GM23338 (cell line): Measurements from ENCODE around the gene SAMD11. TPM values are rescaled to one million over a fixed set of nuclear protein-coding genes. Genes with fewer than 3 reads are reported as not detected.

Experiments used
- ATAC-seq: fragments of 200-7000 bp; cut with Tn5 transposase; 3 replicates; pipeline ENCODE4 v1.9.1; 2020
- DNase-seq: peaks from one replicate; pipeline ENCODE4 v3.0.0-alpha.2; 2015; ENCODE audit warnings: low spot score
- H2AFZ ChIP-seq: fragments of 200-600 bp; sonication (generic); 2 replicates; pipeline ENCODE4 v1.8.0; 2016; ENCODE audit warnings: antibody characterized with exemption, mild to moderate bottlenecking, moderate library complexity
- H3F3A ChIP-seq: fragments of 200-600 bp; sonication (generic); replicated peaks from 2 replicates; pipeline ENCODE4 v1.8.0; 2017; ENCODE audit warnings: antibody characterized with exemption, mixed run types, low read depth
- H3K27ac ChIP-seq: fragments of 200-600 bp; sonication (generic); 2 replicates; pipeline ENCODE4 v1.6.1; 2016; ENCODE audit warnings: low read depth
- H3K27me3 ChIP-seq: fragments of 200-600 bp; sonication (generic); 2 replicates; pipeline ENCODE4 v1.8.0; 2016; ENCODE audit warnings: mild to moderate bottlenecking, mixed run types, moderate library complexity; ENCODE audit not compliant: insufficient read depth
- H3K36me3 ChIP-seq: fragments of 200-600 bp; sonication (generic); 2 replicates; pipeline ENCODE4 v1.8.0; 2016; ENCODE audit warnings: mild to moderate bottlenecking; ENCODE audit not compliant: insufficient read depth
- H3K4me1 ChIP-seq: fragments of 200-600 bp; sonication (generic); 2 replicates; pipeline ENCODE4 v1.8.0; 2016; ENCODE audit warnings: mild to moderate bottlenecking, moderate library complexity; ENCODE audit not compliant: insufficient read depth
- H3K4me2 ChIP-seq: fragments of 200-600 bp; sonication (generic); 2 replicates; pipeline ENCODE4 v1.7.1; 2017; ENCODE audit warnings: mixed run types
- H3K4me3 ChIP-seq: fragments of 200-600 bp; sonication (generic); 2 replicates; pipeline ENCODE4 v1.6.1; 2016; ENCODE audit warnings: mixed run types
- H3K79me2 ChIP-seq: fragments of 200-600 bp; sonication (generic); replicated peaks from 2 replicates; pipeline ENCODE4 v1.8.0; 2017; ENCODE audit warnings: mild to moderate bottlenecking; ENCODE audit not compliant: insufficient read depth
- H3K9me2 ChIP-seq: fragments of 200-600 bp; sonication (generic); 2 replicates; pipeline ENCODE4 v1.8.0; 2017; ENCODE audit not compliant: insufficient read depth
- H4K20me1 ChIP-seq: fragments of 200-600 bp; sonication (generic); replicated peaks from 2 replicates; pipeline ENCODE4 v1.8.0; 2017; ENCODE audit warnings: mild to moderate bottlenecking; ENCODE audit not compliant: insufficient read depth
- H3K27ac Mint-ChIP-seq: 2 replicates; pipeline ENCODE4 v1.8.0; 2020; ENCODE audit warnings: inconsistent platforms, mild to moderate bottlenecking, moderate library complexity, mixed read lengths
- H3K27me3 Mint-ChIP-seq: 3 replicates; pipeline ENCODE4 v1.8.0; 2022; ENCODE audit warnings: low read depth, mild to moderate bottlenecking, moderate library complexity, mixed read lengths, inconsistent platforms; ENCODE audit not compliant: insufficient read depth, poor library complexity
- H3K36me3 Mint-ChIP-seq: 3 replicates; pipeline ENCODE4 v1.8.0; 2021; ENCODE audit warnings: low read depth, mild to moderate bottlenecking, inconsistent platforms, moderate library complexity, mixed read lengths
- H3K4me1 Mint-ChIP-seq: 3 replicates; pipeline ENCODE4 v1.8.0; 2020; ENCODE audit warnings: mild to moderate bottlenecking, inconsistent platforms, mixed read lengths
- H3K4me3 Mint-ChIP-seq: 3 replicates; pipeline ENCODE4 v1.8.0; 2021; ENCODE audit warnings: moderate library complexity, mild to moderate bottlenecking, inconsistent platforms, mixed read lengths
- H3K9me3 Mint-ChIP-seq: 3 replicates; pipeline ENCODE4 v1.8.0; 2020; ENCODE audit warnings: moderate library complexity, mild to moderate bottlenecking, inconsistent platforms, mixed read lengths
- CREB1 ChIP-seq: fragments of 250-450 bp; sonication (Bioruptor Pico); IDR thresholded peaks from 2 replicates; pipeline ENCODE4 v1.5.0; 2020; ENCODE audit warnings: low read depth, mild to moderate bottlenecking, moderate library complexity
- EZH2 ChIP-seq: fragments of 200-600 bp; sonication (generic); IDR thresholded peaks from one replicate; pipeline ENCODE4 v1.8.0; 2017; ENCODE audit warnings: antibody characterized with exemption, mild to moderate bottlenecking, low read depth; ENCODE audit not compliant: unreplicated experiment
- EZH2phosphoT487 ChIP-seq: fragments of 200-600 bp; sonication (generic); IDR thresholded peaks from one replicate; pipeline ENCODE4 v1.8.1; 2018; ENCODE audit warnings: antibody characterized with exemption; ENCODE audit not compliant: unreplicated experiment
- NANOG ChIP-seq: IDR thresholded peaks from 2 replicates; pipeline ENCODE4 v1.6.1; 2016; ENCODE audit warnings: antibody characterized with exemption, borderline replicate concordance
- STAT1 ChIP-seq: IDR thresholded peaks from one replicate; pipeline ENCODE4 v1.6.1; 2016; ENCODE audit warnings: antibody characterized with exemption; ENCODE audit not compliant: unreplicated experiment
- ZNF114 ChIP-seq: fragments of 250-450 bp; sonication (Bioruptor Pico); IDR thresholded peaks from 2 replicates; pipeline ENCODE4 v1.5.0; 2020; ENCODE audit warnings: mild to moderate bottlenecking, moderate library complexity
- polyA plus RNA-seq: library from polyadenylated mRNA; unstranded; fragments of >200 nt; fragmentation: Nextera tagmentation; extraction: Ambion mirVana; gene quantifications from 2 replicates; pipeline ENCODE4 v1.2.1, GENCODE V29; 2016
- total RNA-seq: library from RNA; depleted of rRNA; stranded (reverse); fragments of >200 nt; shearing (Covaris generic); gene quantifications from 2 replicates; pipeline ENCODE4 v1.2.3, GENCODE V29; 2014
- TF ChIP-seq, protein P1 (sequence below), 2 experiments: fragments of 200-600 bp in 1 of 2; sonication (generic) in 1 of 2; conservative IDR thresholded peaks; 2 replicates each; pipeline versions ENCODE4 v1.5.1 to v1.6.1; 2016 to 2017; ENCODE audit warnings: antibody characterized with exemption in 2 of 2, low read depth in 2 of 2, mild to moderate bottlenecking in 2 of 2, moderate library complexity in 1 of 2
- TF ChIP-seq, protein P2 (sequence below): IDR thresholded peaks from one replicate; pipeline ENCODE4 v1.6.1; 2018; ENCODE audit warnings: antibody characterized with exemption; ENCODE audit not compliant: unreplicated experiment
- TF ChIP-seq, protein P3 (sequence below): IDR thresholded peaks from 2 replicates; pipeline ENCODE4 v1.6.1; 2016; ENCODE audit warnings: antibody characterized with exemption

The SAMD11 gene
- total and polyA plus RNA-seq, 2 experiments from 2014 or later = 0.14 to 0.40 TPM

DNA sequence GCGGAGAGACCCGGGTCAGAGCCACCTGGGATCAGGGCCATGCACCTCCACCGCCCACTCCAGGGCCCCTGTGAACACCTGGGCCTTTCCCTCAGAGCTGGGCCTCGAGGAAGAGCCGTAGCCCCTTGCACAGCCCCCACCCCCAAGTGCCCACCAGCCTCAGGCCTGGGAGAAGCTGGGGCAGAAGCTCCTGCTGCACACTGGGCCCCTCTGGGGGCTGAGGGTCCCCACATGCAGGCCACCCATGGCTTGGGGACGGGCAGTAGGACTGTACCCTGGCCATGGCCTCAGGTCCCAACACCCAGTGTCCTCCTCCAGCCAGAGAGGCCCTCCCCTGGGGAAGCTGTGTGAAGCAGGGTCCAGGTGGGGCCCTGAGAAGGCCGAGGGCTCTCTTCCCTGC, 28.9 kb downstream of the SAMD11 start (continued):
- TF ChIP-seq, protein P1, sequence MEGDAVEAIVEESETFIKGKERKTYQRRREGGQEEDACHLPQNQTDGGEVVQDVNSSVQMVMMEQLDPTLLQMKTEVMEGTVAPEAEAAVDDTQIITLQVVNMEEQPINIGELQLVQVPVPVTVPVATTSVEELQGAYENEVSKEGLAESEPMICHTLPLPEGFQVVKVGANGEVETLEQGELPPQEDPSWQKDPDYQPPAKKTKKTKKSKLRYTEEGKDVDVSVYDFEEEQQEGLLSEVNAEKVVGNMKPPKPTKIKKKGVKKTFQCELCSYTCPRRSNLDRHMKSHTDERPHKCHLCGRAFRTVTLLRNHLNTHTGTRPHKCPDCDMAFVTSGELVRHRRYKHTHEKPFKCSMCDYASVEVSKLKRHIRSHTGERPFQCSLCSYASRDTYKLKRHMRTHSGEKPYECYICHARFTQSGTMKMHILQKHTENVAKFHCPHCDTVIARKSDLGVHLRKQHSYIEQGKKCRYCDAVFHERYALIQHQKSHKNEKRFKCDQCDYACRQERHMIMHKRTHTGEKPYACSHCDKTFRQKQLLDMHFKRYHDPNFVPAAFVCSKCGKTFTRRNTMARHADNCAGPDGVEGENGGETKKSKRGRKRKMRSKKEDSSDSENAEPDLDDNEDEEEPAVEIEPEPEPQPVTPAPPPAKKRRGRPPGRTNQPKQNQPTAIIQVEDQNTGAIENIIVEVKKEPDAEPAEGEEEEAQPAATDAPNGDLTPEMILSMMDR (conservative IDR thresholded peaks at IDR 0.05; ENCODE audit: low read depth in 2 of 2) = no peak
- no peak for TF ChIP-seq EZH2
- no peak for TF ChIP-seq CREB1 (CRISPR knock-in tag)
- no peak for TF ChIP-seq EZH2phosphoT487

DNA sequence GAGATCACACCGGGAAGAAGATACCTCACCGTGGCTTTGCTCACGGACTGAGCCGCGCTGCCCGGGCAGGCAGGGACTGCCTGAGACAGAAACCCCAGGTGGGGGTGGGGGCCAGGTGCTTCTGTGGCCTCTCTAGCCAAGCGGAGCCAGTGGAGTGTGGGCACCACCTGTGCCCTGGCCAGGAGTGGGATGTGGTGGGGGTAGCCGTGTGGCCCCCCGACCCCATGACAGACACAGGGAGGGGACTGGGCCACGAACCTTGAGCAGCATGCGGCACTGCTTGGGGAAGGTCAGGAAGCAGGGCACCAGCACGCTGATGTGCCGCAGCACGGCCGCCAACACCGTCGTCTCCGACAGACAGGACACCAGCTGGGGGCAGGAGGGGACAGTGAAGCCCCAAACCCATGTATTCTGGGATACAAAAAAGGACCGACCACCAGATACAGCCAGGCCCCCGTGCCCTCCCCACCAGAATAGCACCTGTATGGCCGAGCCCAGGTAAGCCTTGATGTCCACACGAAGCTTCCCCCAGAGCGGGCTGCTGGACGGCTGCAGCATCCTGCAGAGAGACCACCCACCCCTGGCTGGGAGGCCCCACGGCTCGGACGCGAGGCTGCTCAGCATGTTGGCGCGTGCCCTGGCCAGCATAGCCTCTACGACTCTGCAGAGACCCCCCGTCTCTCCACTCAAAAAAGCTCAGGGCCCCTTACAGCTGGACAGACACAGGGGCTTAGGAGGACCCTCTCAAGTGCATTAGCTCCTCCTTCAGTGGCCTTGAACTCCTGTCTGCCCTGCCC, 30.0 kb downstream of the SAMD11 start:
- DNase-seq (no peak), ATAC-seq (no peak)
- Histone ChIP-seq H3K27ac (no peak overlapping the region), H3K9me2 (no peaks in the 10 kb centered on the region), H3K4me1 (no peaks in the 10 kb centered on the region; the same call in 1 of the 2 replicates), H3K79me2 (peaks cover 15% of the 10 kb centered on the region), H3K4me2 (no peak overlapping the region), H3K4me3 (no peak overlapping the region), H3K27me3 (no peaks in the 10 kb centered on the region), H2AFZ (no peak overlapping the region), H3K36me3 (peaks cover 25% of the 10 kb centered on the region), H3F3A (no peaks in the 10 kb centered on the region), H4K20me1 (peaks cover 4% of the 10 kb centered on the region; the same call in 1 of the 2 replicates)
- H3K27ac Mint-ChIP-seq = no peak overlapping the region
- H3K36me3 Mint-ChIP-seq = peaks cover 70% of the 10 kb centered on the region
- TF ChIP-seq CREB1 (CRISPR knock-in tag) (no peak), ZNF114 (CRISPR knock-in tag) (no peak), NANOG (no peak), STAT1 (no peak)
- TF ChIP-seq, protein P2, sequence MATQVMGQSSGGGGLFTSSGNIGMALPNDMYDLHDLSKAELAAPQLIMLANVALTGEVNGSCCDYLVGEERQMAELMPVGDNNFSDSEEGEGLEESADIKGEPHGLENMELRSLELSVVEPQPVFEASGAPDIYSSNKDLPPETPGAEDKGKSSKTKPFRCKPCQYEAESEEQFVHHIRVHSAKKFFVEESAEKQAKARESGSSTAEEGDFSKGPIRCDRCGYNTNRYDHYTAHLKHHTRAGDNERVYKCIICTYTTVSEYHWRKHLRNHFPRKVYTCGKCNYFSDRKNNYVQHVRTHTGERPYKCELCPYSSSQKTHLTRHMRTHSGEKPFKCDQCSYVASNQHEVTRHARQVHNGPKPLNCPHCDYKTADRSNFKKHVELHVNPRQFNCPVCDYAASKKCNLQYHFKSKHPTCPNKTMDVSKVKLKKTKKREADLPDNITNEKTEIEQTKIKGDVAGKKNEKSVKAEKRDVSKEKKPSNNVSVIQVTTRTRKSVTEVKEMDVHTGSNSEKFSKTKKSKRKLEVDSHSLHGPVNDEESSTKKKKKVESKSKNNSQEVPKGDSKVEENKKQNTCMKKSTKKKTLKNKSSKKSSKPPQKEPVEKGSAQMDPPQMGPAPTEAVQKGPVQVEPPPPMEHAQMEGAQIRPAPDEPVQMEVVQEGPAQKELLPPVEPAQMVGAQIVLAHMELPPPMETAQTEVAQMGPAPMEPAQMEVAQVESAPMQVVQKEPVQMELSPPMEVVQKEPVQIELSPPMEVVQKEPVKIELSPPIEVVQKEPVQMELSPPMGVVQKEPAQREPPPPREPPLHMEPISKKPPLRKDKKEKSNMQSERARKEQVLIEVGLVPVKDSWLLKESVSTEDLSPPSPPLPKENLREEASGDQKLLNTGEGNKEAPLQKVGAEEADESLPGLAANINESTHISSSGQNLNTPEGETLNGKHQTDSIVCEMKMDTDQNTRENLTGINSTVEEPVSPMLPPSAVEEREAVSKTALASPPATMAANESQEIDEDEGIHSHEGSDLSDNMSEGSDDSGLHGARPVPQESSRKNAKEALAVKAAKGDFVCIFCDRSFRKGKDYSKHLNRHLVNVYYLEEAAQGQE = no peak
- TF ChIP-seq, protein P3, sequence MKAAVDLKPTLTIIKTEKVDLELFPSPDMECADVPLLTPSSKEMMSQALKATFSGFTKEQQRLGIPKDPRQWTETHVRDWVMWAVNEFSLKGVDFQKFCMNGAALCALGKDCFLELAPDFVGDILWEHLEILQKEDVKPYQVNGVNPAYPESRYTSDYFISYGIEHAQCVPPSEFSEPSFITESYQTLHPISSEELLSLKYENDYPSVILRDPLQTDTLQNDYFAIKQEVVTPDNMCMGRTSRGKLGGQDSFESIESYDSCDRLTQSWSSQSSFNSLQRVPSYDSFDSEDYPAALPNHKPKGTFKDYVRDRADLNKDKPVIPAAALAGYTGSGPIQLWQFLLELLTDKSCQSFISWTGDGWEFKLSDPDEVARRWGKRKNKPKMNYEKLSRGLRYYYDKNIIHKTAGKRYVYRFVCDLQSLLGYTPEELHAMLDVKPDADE = no peak
- H3K27me3 Mint-ChIP-seq = peaks cover 17% of the 10 kb centered on the region
- peaks cover 8% of the 10 kb centered on the region for H3K4me1 Mint-ChIP-seq
- H3K4me3 Mint-ChIP-seq = no peak overlapping the region
- H3K9me3 Mint-ChIP-seq = no peaks in the 10 kb centered on the region; the same call in 2 of the 3 replicates
